H1 (cell line): ENCODE measurements around the gene ZNF587B. TPM values are rescaled to one million over a fixed set of nuclear protein-coding genes. Genes with fewer than 3 reads are reported as not detected.

ENCODE experiments used
- BCL11A ChIP-seq, 2 experiments: IDR thresholded peaks; one replicate each; pipeline ENCODE4 v1.6.1; 2011; ENCODE audit warnings: low read depth in 2 of 2, low read length in 2 of 2, mild to moderate bottlenecking in 2 of 2
- CHD1 ChIP-seq: IDR thresholded peaks from 2 replicates; pipeline ENCODE4 v1.6.1; 2012; ENCODE audit warnings: low read depth, low read length, improper control_type of control experiment
- CHD7 ChIP-seq: fragments of 300-600 bp; sonication (generic); IDR thresholded peaks from 2 replicates; pipeline ENCODE4 v1.7.1; 2012; ENCODE audit warnings: low read length, moderate library complexity, mild to moderate bottlenecking, inconsistent platforms; ENCODE audit not compliant: insufficient replicate concordance
- GABPA ChIP-seq: IDR thresholded peaks from 2 replicates; pipeline ENCODE4 v1.6.1; 2011; ENCODE audit warnings: mild to moderate bottlenecking, low read length, moderate library complexity, borderline replicate concordance; ENCODE audit not compliant: insufficient read depth
- JUN ChIP-seq: IDR thresholded peaks from 2 replicates; pipeline ENCODE4 v1.6.1; 2011; ENCODE audit warnings: low read depth, mild to moderate bottlenecking, improper control_type of control experiment, low read length
- NANOG ChIP-seq: IDR thresholded peaks from 2 replicates; pipeline ENCODE4 v1.6.1; 2011; ENCODE audit warnings: low read length, low read depth, mild to moderate bottlenecking, inconsistent platforms; ENCODE audit not compliant: insufficient read depth, poor library complexity, severe bottlenecking
- POLR2A ChIP-seq, 2 experiments: IDR thresholded peaks; 1 replicate in 1 of 2; 2 replicates in 1 of 2; pipeline ENCODE4 v1.6.1; 2011; ENCODE audit warnings: low read depth in 2 of 2, low read length in 2 of 2, mild to moderate bottlenecking in 2 of 2; ENCODE audit errors: control extremely low read depth in 1 of 2
- SIX5 ChIP-seq: IDR thresholded peaks from 2 replicates; pipeline ENCODE4 v1.6.1; 2011; ENCODE audit warnings: mild to moderate bottlenecking, low read depth, low read length
- TAF1 ChIP-seq: IDR thresholded peaks from 2 replicates; pipeline ENCODE4 v1.6.1; 2011; ENCODE audit warnings: mild to moderate bottlenecking, low read depth, low read length
- TBP ChIP-seq: IDR thresholded peaks from 2 replicates; pipeline ENCODE4 v1.6.1; 2011; ENCODE audit warnings: low read depth, low read length, improper control_type of control experiment
- TCF12 ChIP-seq: IDR thresholded peaks from 2 replicates; pipeline ENCODE4 v1.6.1; 2011; ENCODE audit warnings: low read depth, mild to moderate bottlenecking, low read length
- polyA plus RNA-seq, 7 experiments: library from polyadenylated mRNA; depleted of rRNA in 3 of 7; stranded (reverse) in 5 of 7; unstranded in 2 of 7; fragments of >200 nt in 5 of 7; fragments of 200-250 nt in 2 of 7; gene quantifications; 1 replicate in 5 of 7; 2 replicates in 1 of 7; 4 replicates in 1 of 7; pipeline versions ENCODE4 v1.2.1 to v1.2.3, GENCODE V29; 2011 to 2013; ENCODE audit warnings: missing spikeins in 2 of 7, mixed read lengths in 2 of 7
- total RNA-seq: library from RNA; stranded (reverse); fragmentation: NEBNext Ultra II Directional; extraction: Animal tissue kit (Norgen Biotek cat#: 25700); gene quantifications from 2 replicates; pipeline ENCODE4 v1.2.1, GENCODE V29; 2021

The ZNF587B gene
- total and polyA plus RNA-seq, 2 of the 8 experiments (the other 6 are each of a cell fraction or from before 2014, with no cell fraction given), result 13.8 to 60.1 TPM

GRCh38 chr19:57887195-57887941 is 57.3 kb downstream of the ZNF587B start (continued):
- TF ChIP-seq CHD7 (no peak), CHD1 (no peak), TBP (peak; percentile 17; the same call in 1 of the 2 replicates), NANOG (no peak), BCL11A (IDR thresholded peaks at IDR 0.05; ENCODE audit: low read depth in 2 of 2, low read length in 2 of 2) (no peak), TCF12 (peak; percentile 78; the same call in 1 of the 2 replicates), JUN (no peak), TAF1 (peak; percentile 39; the same call in 1 of the 2 replicates), GABPA (no peak), SIX5 (no peak), POLR2A (IDR thresholded peaks at IDR 0.05; ENCODE audit: control extremely low read depth in 1 of 2, low read depth in 2 of 2, low read length in 2 of 2) (peak; percentile 31 to 74)
